Common myeloid progenitor, CD34-positive (primary cell): ENCODE results near the gene GBP4.

ENCODE experiments used
- CTCF ChIA-PET: fragments of 350-600 bp; sonication (Branson Sonifier 250); formaldehyde crosslinking; loops from one replicate; lab custom pipeline; 2021; ENCODE audit warnings: antibody characterized with exemption; lab: Charles Lee
- POLR2A ChIA-PET: fragments of 350-600 bp; sonication (Branson Sonifier 250); formaldehyde crosslinking; loops from one replicate; lab custom pipeline; 2021; ENCODE audit warnings: antibody characterized with exemption; lab: Charles Lee
- DNase-seq, 3 donors: peaks; one replicate each; pipeline versions ENCODE4 v3.0.0 to v3.0.0-alpha.2; 2013
- H3K27ac ChIP-seq, 2 experiments: 1 replicate in 1 of 2; 2 replicates in 1 of 2; pipeline ENCODE4 v1.7.0; 2013; ENCODE audit warnings: inconsistent platforms in 2 of 2, low read length in 2 of 2, mild to moderate bottlenecking in 2 of 2, low read depth in 1 of 2, moderate library complexity in 1 of 2; ENCODE audit not compliant: severe bottlenecking in 2 of 2, insufficient read depth in 1 of 2, poor library complexity in 1 of 2
- H3K27me3 ChIP-seq, 5 experiments: replicated peaks in 2 of 5; 1 replicate in 3 of 5; 2 replicates in 2 of 5; pipeline versions ENCODE4 v1.6.1 to v1.7.0; 2013; ENCODE audit warnings: low read length in 4 of 5, mild to moderate bottlenecking in 2 of 5, moderate library complexity in 2 of 5, inconsistent platforms in 1 of 5; ENCODE audit not compliant: insufficient read depth in 5 of 5, control insufficient read depth in 4 of 5
- H3K36me3 ChIP-seq, 4 experiments: 1 replicate in 2 of 4; 2 replicates in 2 of 4; pipeline versions ENCODE4 v1.6.1 to v1.7.0; 2013; ENCODE audit warnings: low read length in 3 of 4, control low read depth in 1 of 4, mild to moderate bottlenecking in 1 of 4; ENCODE audit not compliant: control insufficient read depth in 4 of 4, insufficient read depth in 4 of 4
- H3K4me1 ChIP-seq, 4 experiments: 1 replicate in 3 of 4; 2 replicates in 1 of 4; pipeline versions ENCODE4 v1.6.1 to v1.7.1; 2013; ENCODE audit warnings: low read length in 3 of 4, mild to moderate bottlenecking in 3 of 4, control low read depth in 1 of 4, inconsistent platforms in 1 of 4, moderate library complexity in 1 of 4; ENCODE audit not compliant: control insufficient read depth in 4 of 4, insufficient read depth in 4 of 4; ENCODE audit errors: control extremely low read depth in 1 of 4
- H3K4me3 ChIP-seq, 7 experiments: 1 replicate in 4 of 7; 2 replicates in 3 of 7; pipeline versions ENCODE4 v1.5.1 to v1.7.0; 2013; ENCODE audit warnings: mild to moderate bottlenecking in 7 of 7, low read length in 6 of 7, moderate library complexity in 6 of 7, inconsistent platforms in 2 of 7, low read depth in 2 of 7, control low read depth in 1 of 7; ENCODE audit not compliant: insufficient read depth in 4 of 7, control insufficient read depth in 1 of 7; ENCODE audit errors: extremely low read depth in 1 of 7
- H3K9me3 ChIP-seq, 5 experiments: 1 replicate in 4 of 5; 2 replicates in 1 of 5; pipeline versions ENCODE4 v1.6.1 to v1.7.1; 2013; ENCODE audit warnings: low read length in 4 of 5, mild to moderate bottlenecking in 2 of 5, inconsistent platforms in 1 of 5, low read depth in 1 of 5, moderate library complexity in 1 of 5; ENCODE audit not compliant: control insufficient read depth in 4 of 5, insufficient read depth in 2 of 5; ENCODE audit errors: control extremely low read depth in 1 of 5
- WGBS: methylation state at CpG from one replicate; pipeline ENCODE4 v1.1.5; 2013; ENCODE audit not compliant: insufficient coverage; 5-methylcytosine and 5-hydroxymethylcytosine counted together

Gene GBP4

DNA sequence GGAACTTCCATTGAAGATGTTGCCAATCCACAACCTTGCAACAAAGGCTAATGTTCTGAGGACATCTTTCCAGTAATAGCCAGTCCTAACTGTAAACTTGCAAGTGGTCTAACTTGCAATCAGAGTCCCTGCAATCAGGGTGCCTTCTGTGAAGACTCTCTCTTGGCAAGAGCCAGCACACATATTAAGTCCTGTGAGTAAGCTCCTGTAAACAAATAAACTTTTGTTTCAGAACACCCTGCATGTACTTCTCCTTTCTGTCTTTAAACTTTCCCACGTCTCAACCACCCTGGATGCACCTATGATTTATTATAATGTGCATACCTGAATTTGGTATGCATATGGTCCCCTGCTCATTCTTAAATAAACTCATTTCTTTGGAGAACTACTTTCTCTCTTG lies 32.0 kb downstream of the GBP4 start:
- Histone ChIP-seq H3K36me3 (no peaks in the 10 kb centered on the region), H3K9me3 (peaks cover 0 to under 1% (median 0%) of the 10 kb centered on the region in 5 experiments), H3K4me1 (no peaks in the 10 kb centered on the region), H3K27ac (no peak overlapping the region), H3K27me3 (no peaks in the 10 kb centered on the region), H3K4me3 (no peak overlapping the region)
- no CpG with 5 or more reads among the region's 1 CpG for WGBS
- POLR2A ChIA-PET: no interaction called here
- peak in 1 of 3 donors; percentile 2 for DNase-seq
- CTCF ChIA-PET: interaction anchor here (1.0 to 1.5 kb wide), 2 partner anchors 10 to 16 kb away, joined by 3 to 4 read pairs; partner anchors contain the start of gene GBP7

GRCh38 chr1:89165811-89166210 lies 32.9 kb downstream of the GBP4 start:
- POLR2A ChIA-PET: no interaction called here
- no peak overlapping the region for H3K27ac ChIP-seq

GRCh38 chr1:89151047-89151446 lies 47.7 kb downstream of the GBP4 start:
- no CpG with 5 or more reads among the region's 1 CpG for WGBS
- no peak overlapping the region for H3K4me3 ChIP-seq
- no peaks in the 10 kb centered on the region for H3K36me3 ChIP-seq
- DNase-seq: no peak
- no peaks in the 10 kb centered on the region for H3K4me1 ChIP-seq
- H3K27me3 ChIP-seq: no peaks in the 10 kb centered on the region
- ChIA-PET POLR2A (no interaction called here), CTCF (no interaction called here)
- no peak overlapping the region for H3K27ac ChIP-seq
- no peaks in the 10 kb centered on the region for H3K9me3 ChIP-seq

More at GRCh38 chr1:89165811-89166210, 32.9 kb downstream of the GBP4 start:
- Histone ChIP-seq H3K4me3 (no peak overlapping the region), H3K9me3 (peaks cover 0 to 9% (median 0%) of the 10 kb centered on the region in 5 experiments), H3K4me1 (no peaks in the 10 kb centered on the region), H3K36me3 (no peaks in the 10 kb centered on the region), H3K27me3 (no peaks in the 10 kb centered on the region)
- 100% methylated on average over 1 of the region's 5 CpGs for WGBS
- CTCF ChIA-PET: no interaction called here
- no peak for DNase-seq

DNA sequence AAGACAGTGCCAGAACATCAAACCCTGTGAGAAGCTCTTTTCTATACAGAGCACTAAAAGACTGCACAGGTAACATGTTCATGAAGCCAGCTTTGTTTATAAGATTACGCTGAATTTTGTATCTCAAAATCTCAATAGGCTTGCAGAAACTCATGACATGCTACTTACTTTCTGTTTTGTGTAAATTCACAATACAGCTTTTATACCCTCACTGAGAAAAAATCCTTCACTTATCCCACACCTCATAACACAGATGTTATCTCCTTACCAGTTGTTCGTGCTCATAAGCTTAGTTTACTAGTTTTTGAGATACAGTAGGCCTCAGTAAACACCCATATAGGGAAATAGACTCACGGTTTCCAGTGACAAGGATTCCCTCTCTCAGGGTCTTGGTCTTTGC lies 48.8 kb downstream of the GBP4 start:
- Histone ChIP-seq H3K27ac (no peak overlapping the region), H3K4me1 (no peaks in the 10 kb centered on the region), H3K36me3 (no peaks in the 10 kb centered on the region), H3K4me3 (no peak overlapping the region), H3K27me3 (no peaks in the 10 kb centered on the region), H3K9me3 (no peaks in the 10 kb centered on the region)
- DNase-seq: no peak
- ChIA-PET POLR2A (no interaction called here), CTCF (interaction anchor here (0.8 kb wide), 1 partner anchor 9 kb away, joined by 3 read pairs; no protein-coding TSS in a partner anchor)
- 95% methylated on average over 2 of the region's 3 CpGs for WGBS

DNA sequence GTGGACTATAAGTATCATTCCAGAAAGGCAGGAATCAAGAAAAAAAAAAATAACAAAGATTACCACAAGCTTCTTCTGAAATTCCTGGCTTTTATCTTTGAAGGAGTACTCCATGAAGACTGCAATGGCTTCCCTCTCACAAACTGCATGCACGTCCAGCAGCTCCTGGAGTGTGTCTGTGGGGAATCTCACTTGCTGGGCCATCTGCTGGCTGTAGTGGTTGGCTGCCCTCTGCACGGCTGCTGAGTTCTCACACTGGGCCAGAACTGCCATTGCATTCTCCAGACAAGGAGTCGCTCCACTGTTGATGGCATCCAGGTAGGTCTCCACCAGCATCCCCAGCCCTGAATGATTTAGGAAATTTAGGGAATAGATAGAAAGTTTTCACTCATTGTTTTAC lies 49.5 kb downstream of the GBP4 start:
- no peaks in the 10 kb centered on the region for H3K27me3 ChIP-seq
- H3K4me3 ChIP-seq: no peak overlapping the region
- ChIA-PET POLR2A (no interaction called here), CTCF (interaction anchor here (0.8 kb wide), 1 partner anchor 8 kb away, joined by 3 read pairs; no protein-coding TSS in a partner anchor)
- DNase-seq: no peak
- no peaks in the 10 kb centered on the region for H3K36me3 ChIP-seq
- 100% methylated on average over 2 of the region's 3 CpGs for WGBS
- no peak overlapping the region for H3K27ac ChIP-seq
- no peaks in the 10 kb centered on the region for H3K4me1 ChIP-seq
- no peaks in the 10 kb centered on the region for H3K9me3 ChIP-seq

GRCh38 chr1:89147678-89148658 lies 50.8 kb downstream of the GBP4 start:
- 100% methylated on average over 2 of the region's 3 CpGs for WGBS
- ChIA-PET POLR2A (no interaction called here), CTCF (no interaction called here)
- H3K27me3 ChIP-seq: no peaks in the 10 kb centered on the region
- no peak for DNase-seq
- H3K36me3 ChIP-seq: no peaks in the 10 kb centered on the region
- no peak overlapping the region for H3K4me3 ChIP-seq
- no peaks in the 10 kb centered on the region for H3K4me1 ChIP-seq
- H3K9me3 ChIP-seq: no peaks in the 10 kb centered on the region
- no peak overlapping the region for H3K27ac ChIP-seq

DNA sequence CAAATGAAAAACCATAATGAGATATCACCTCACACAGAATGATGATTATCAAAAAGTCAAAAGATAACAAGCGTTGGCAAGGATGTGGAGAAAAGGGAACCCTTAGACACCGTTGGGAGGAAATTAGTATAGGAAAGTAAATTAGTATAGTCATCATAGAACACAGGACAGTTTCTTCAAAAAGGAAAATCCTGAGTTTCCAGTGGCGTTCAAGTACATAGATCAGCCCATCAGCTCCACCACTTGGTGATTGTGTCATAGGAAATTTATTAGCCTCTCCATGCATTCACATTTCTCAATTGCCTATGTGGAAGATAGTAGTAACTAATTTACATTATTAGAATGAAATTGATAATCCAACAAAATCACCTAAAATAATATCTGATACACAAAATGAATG lies 52.0 kb downstream of the GBP4 start:
- H3K4me3 ChIP-seq: no peak overlapping the region
- no CpG with 5 or more reads among the region's 3 CpGs for WGBS
- DNase-seq: no peak
- H3K27ac ChIP-seq: no peak overlapping the region
- no peaks in the 10 kb centered on the region for H3K9me3 ChIP-seq
- no peaks in the 10 kb centered on the region for H3K4me1 ChIP-seq
- H3K27me3 ChIP-seq: no peaks in the 10 kb centered on the region
- ChIA-PET CTCF (interaction anchor here (0.6 kb wide), 1 partner anchor 108 kb away, joined by 3 read pairs; no protein-coding TSS in a partner anchor), POLR2A (no interaction called here)
- no peaks in the 10 kb centered on the region for H3K36me3 ChIP-seq
